K562 (cell line): ENCODE results near the gene CACNA2D4. TPM values are rescaled to one million over a fixed set of nuclear protein-coding genes. Genes with fewer than 3 reads are reported as not detected.

Experiments
- ATF3 ChIP-seq, 2 experiments: fragments of 450-650 bp in 1 of 2; sonication (generic) in 1 of 2; formaldehyde crosslinking in 1 of 2; IDR thresholded peaks in 1 of 2; conservative IDR thresholded peaks in 1 of 2; 2 replicates each; pipeline versions ENCODE4 v1.6.1 to v1.8.1; 2016 to 2023; ENCODE audit warnings: mild to moderate bottlenecking in 2 of 2, moderate library complexity in 2 of 2, inconsistent platforms in 1 of 2, missing genetic modification reagents in 1 of 2
- BCOR ChIP-seq: fragments of 450-650 bp; IDR thresholded peaks from 2 replicates; pipeline ENCODE4 v1.6.1; 2016
- CEBPG ChIP-seq, 3 experiments: fragments of 200-800 bp in 1 of 3; sonication (Bioruptor generic) in 1 of 3; sonication (generic) in 1 of 3; formaldehyde crosslinking in 1 of 3; IDR thresholded peaks in 2 of 3; conservative IDR thresholded peaks in 1 of 3; 2 replicates each; pipeline versions ENCODE4 v1.6.1 to v1.8.0; 2016 to 2022; ENCODE audit warnings: missing compliant biosample characterization in 2 of 3, missing genetic modification characterization in 2 of 3, mild to moderate bottlenecking in 1 of 3, missing genetic modification reagents in 1 of 3
- ETV5 ChIP-seq: sonication (generic); formaldehyde crosslinking; IDR thresholded peaks from 2 replicates; pipeline ENCODE4 v1.4.0; 2020; ENCODE audit warnings: low read depth, mild to moderate bottlenecking, missing genetic modification reagents
- GMEB1 ChIP-seq: fragments of 250-450 bp; sonication (Bioruptor Pico); IDR thresholded peaks from 2 replicates; pipeline ENCODE4 v1.4.0; 2020; ENCODE audit warnings: mild to moderate bottlenecking
- GTF2F1 ChIP-seq: IDR thresholded peaks from 2 replicates; pipeline ENCODE4 v1.6.1; 2011; ENCODE audit warnings: low read depth, low read length, improper control_type of control experiment
- HMG20B ChIP-seq: fragments of 250-450 bp; sonication (Bioruptor Pico); IDR thresholded peaks from 2 replicates; pipeline ENCODE4 v1.5.0; 2021; ENCODE audit warnings: mild to moderate bottlenecking
- PATZ1 ChIP-seq: fragments of 250-450 bp; sonication (Bioruptor Pico); IDR thresholded peaks from 2 replicates; pipeline ENCODE4 v1.5.0; 2020; ENCODE audit warnings: mild to moderate bottlenecking, borderline replicate concordance
- RCOR1 ChIP-seq, 2 experiments: IDR thresholded peaks; 2 replicates each; pipeline ENCODE4 v1.6.1; 2012; ENCODE audit warnings: low read depth in 2 of 2, low read length in 2 of 2, borderline replicate concordance in 1 of 2, improper control_type of control experiment in 1 of 2
- SMAD1 ChIP-seq: fragments of 150-350 bp; IDR thresholded peaks from 2 replicates; pipeline ENCODE4 v1.6.1; 2014; ENCODE audit warnings: low read length, low read depth; ENCODE audit not compliant: partially characterized antibody
- SP2 ChIP-seq: IDR thresholded peaks from 2 replicates; pipeline ENCODE4 v1.6.1; 2011; ENCODE audit warnings: mild to moderate bottlenecking, low read depth, low read length, moderate library complexity; ENCODE audit not compliant: poor library complexity, severe bottlenecking; ENCODE audit errors: extremely low read depth
- SRSF3 ChIP-seq: fragments of 200-400 bp; formaldehyde crosslinking; IDR thresholded peaks from 2 replicates; pipeline ENCODE4 v1.6.1; 2016; ENCODE audit warnings: mild to moderate bottlenecking, low read length, moderate library complexity; ENCODE audit not compliant: insufficient read depth
- TAF7 ChIP-seq: fragments of 450-650 bp; IDR thresholded peaks from 2 replicates; pipeline ENCODE4 v1.6.1; 2016; ENCODE audit warnings: missing genetic modification characterization, missing compliant biosample characterization
- USF1 ChIP-seq: sonication (generic); formaldehyde crosslinking; IDR thresholded peaks from 2 replicates; pipeline ENCODE4 v1.9.0; 2022; ENCODE audit warnings: mild to moderate bottlenecking, missing genetic modification reagents
- ZHX1 ChIP-seq: fragments of 150-350 bp; conservative IDR thresholded peaks from 2 replicates; pipeline ENCODE4 v1.6.1; 2014; ENCODE audit warnings: low read length
- polyA plus RNA-seq, 8 experiments: library from polyadenylated mRNA; depleted of rRNA in 4 of 8; stranded (reverse) in 5 of 8; unstranded in 3 of 8; fragments of >200 nt; fragmentation: Nextera tagmentation in 2 of 8; fragmentation: Illumina TruSeq in 1 of 8; extraction: Ambion mirVana in 2 of 8; extraction: Trizol in 1 of 8; gene quantifications; 2 replicates each; pipeline versions ENCODE4 v1.2.1 to v1.2.3, GENCODE V29; 2011 to 2014; ENCODE audit warnings: inconsistent platforms in 1 of 8, missing spikeins in 1 of 8
- total RNA-seq, 7 experiments: library from RNA; depleted of rRNA in 6 of 7; stranded (reverse); fragments of >200 nt in 6 of 7; fragmentation: Illumina TruSeq in 2 of 7; extraction: Trizol in 2 of 7; gene quantifications; 2 replicates each; pipeline versions ENCODE4 v1.2.1 to v1.2.3, GENCODE V29; 2011 to 2021; ENCODE audit warnings: low replicate concordance in 1 of 7

The CACNA2D4 gene
- total and polyA plus RNA-seq, 9 of the 15 experiments (the other 6 are each of a cell fraction or from before 2014, with no cell fraction given): 0.04 to 0.69 (median 0.40) TPM; not detected in 3

- no peak for TF ChIP-seq GMEB1 (CRISPR knock-in tag)
- peak; percentile 94 for TF ChIP-seq ATF3 (IDR thresholded peaks at IDR 0.05)
- no peak for TF ChIP-seq ATF3 (CRISPR knock-in tag; conservative IDR thresholded peaks at IDR 0.05)
- TF ChIP-seq RCOR1 (IDR thresholded peaks at IDR 0.05; ENCODE audit: borderline replicate concordance in 1 of 2, low read depth in 2 of 2, low read length in 2 of 2): peak in 1 of 2 experiments; percentile 95; a peak in 2 of 4 replicates
- TF ChIP-seq SP2: no peak
- TF ChIP-seq SRSF3: no peak
- TF ChIP-seq PATZ1: no peak
- no peak for TF ChIP-seq HMG20B (CRISPR knock-in tag)
- no peak for TF ChIP-seq USF1 (CRISPR knock-in tag)
- TF ChIP-seq ETV5: peak; percentile 70; the same call in 1 of the 2 replicates
- TF ChIP-seq CEBPG (CRISPR knock-in tag; IDR thresholded peaks at IDR 0.05): peak; percentile 93
- TF ChIP-seq CEBPG (tag; conservative IDR thresholded peaks at IDR 0.05 in 1 of 2, IDR thresholded peaks at IDR 0.05 in 1 of 2): peak; percentile 89 to 91
- peak; percentile 57 for TF ChIP-seq SMAD1
- TF ChIP-seq TAF7: no peak
- no peak for TF ChIP-seq GTF2F1
- no peak for TF ChIP-seq BCOR
- TF ChIP-seq ZHX1: no peak
Observed at GRCh38 chr12:1812650-1813302, 105.7 kb downstream of the CACNA2D4 start (continued).
